NCI-H128 (cell line): ENCODE results near the gene CEACAM6.

Experiments
- DNase-seq: peaks from one replicate; lab custom pipeline; 2025; ENCODE audit not compliant: unreplicated experiment; lab: John Stamatoyannopoulos, UW

CEACAM6 gene

GRCh38 chr19:41795031-41795461, 39.7 kb downstream of the CEACAM6 start:
- no peak for DNase-seq

- DNase-seq, result no peak
Measured at GRCh38 chr19:41796362-41796761, 41.0 kb downstream of the CEACAM6 start, which contains the start of gene CEACAM3. Gene CEACAM3 (plus strand): TSS chr19:41796587. CDS start chr19:41796678, 91 bp downstream.

GRCh38 chr19:41796901-41797300, 41.6 kb downstream of the CEACAM6 start:
- DNase-seq, result no peak

- DNase-seq, result no peak
Measured at GRCh38 chr19:41799444-41800000, 44.2 kb downstream of the CEACAM6 start.

GRCh38 chr19:41801031-41801430, 45.7 kb downstream of the CEACAM6 start:
- DNase-seq, result no peak

GRCh38 chr19:41801792-41802211, 46.5 kb downstream of the CEACAM6 start:
- DNase-seq, result no peak

- no peak for DNase-seq
Measured at GRCh38 chr19:41802770-41803169, 47.4 kb downstream of the CEACAM6 start.

GRCh38 chr19:41804336-41804735, 49.0 kb downstream of the CEACAM6 start:
- no peak for DNase-seq

GRCh38 chr19:41807176-41807575, 51.8 kb downstream of the CEACAM6 start:
- no peak for DNase-seq

GRCh38 chr19:41808663-41809566, 53.6 kb downstream of the CEACAM6 start:
- no peak for DNase-seq

GRCh38 chr19:41810301-41810700, 55.0 kb downstream of the CEACAM6 start:
- no peak for DNase-seq

- DNase-seq, result no peak
Measured at GRCh38 chr19:41811036-41811435, 55.7 kb downstream of the CEACAM6 start.

GRCh38 chr19:41811981-41812380, 56.7 kb downstream of the CEACAM6 start:
- no peak for DNase-seq

GRCh38 chr19:41813911-41814310, 58.6 kb downstream of the CEACAM6 start:
- DNase-seq, result no peak

- DNase-seq, result no peak
Measured at GRCh38 chr19:41815301-41815700, 60.0 kb downstream of the CEACAM6 start.

GRCh38 chr19:41816761-41817160, 61.4 kb downstream of the CEACAM6 start:
- DNase-seq, result no peak

- DNase-seq, result peak; percentile 32
Measured at GRCh38 chr19:41821003-41821735, 65.8 kb downstream of the CEACAM6 start.
